ENCODE results near the gene NAV1.

GRCh38 chr1:201511941-201512539 is 26.9 kb upstream of the NAV1 start:
- TF ChIP-seq CTCF (IDR thresholded peaks at IDR 0.05) (no peak), ZBTB21 (CRISPR knock-in tag; IDR thresholded peaks at IDR 0.05; ENCODE audit: borderline replicate concordance) (no peak), PRDM15 (CRISPR knock-in tag; IDR thresholded peaks at IDR 0.05) (peak; percentile 35; the same call in 1 of the 2 replicates), ATF1 (CRISPR knock-in tag; IDR thresholded peaks at IDR 0.05) (no peak), NR3C1 (CRISPR knock-in tag; conservative IDR thresholded peaks at IDR 0.05; ENCODE audit: low read depth) (no peak), ATF2 (CRISPR knock-in tag; IDR thresholded peaks at IDR 0.05; ENCODE audit: borderline replicate concordance, low read depth) (no peak)
